Erythroblast (primary cell): ENCODE measurements around the gene BATF3.

Experiments used
- GATA1 ChIP-seq: IDR thresholded peaks from 2 replicates; pipeline ENCODE4 v1.6.1; 2011; ENCODE audit warnings: low read depth, mild to moderate bottlenecking, control low read depth, low read length, moderate library complexity
- POLR2A ChIP-seq: IDR thresholded peaks from 2 replicates; pipeline ENCODE4 v1.6.1; 2011; ENCODE audit warnings: mild to moderate bottlenecking, low read length

DNA sequence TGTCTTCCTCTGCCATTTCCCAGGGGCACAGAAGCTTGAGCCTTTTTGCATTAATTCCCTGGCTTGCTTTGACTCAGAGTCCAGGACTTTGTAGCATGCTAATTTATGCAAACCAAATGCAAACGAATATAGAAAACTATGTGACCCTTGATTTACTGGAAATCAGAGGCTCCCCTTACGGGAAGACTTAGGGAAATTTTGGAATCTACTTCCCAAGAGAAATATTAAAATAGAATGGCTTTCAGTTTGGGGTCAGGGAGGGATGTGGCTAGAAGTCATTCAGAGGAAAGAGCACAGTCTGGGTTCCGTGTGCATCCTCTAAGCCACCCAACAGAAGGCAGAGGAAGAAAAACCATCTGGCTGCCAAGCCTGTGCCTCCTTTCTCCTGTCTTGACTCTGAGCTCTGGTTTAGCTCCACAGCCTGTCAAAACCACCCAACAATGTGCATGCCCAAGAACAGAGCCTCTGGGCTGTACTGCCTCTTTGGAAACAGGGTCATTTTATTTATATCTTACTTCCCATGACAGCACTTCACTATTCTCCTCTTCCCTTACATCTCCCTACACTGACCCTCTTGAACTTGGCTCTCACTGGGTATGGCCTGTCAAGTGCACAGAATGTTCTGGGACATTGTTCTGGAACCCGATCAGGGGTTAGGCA lies 61.0 kb downstream of the BATF3 start:
- no peak for TF ChIP-seq POLR2A
- TF ChIP-seq GATA1 = no peak
